Measurements from ENCODE around the gene PGP.

DNA sequence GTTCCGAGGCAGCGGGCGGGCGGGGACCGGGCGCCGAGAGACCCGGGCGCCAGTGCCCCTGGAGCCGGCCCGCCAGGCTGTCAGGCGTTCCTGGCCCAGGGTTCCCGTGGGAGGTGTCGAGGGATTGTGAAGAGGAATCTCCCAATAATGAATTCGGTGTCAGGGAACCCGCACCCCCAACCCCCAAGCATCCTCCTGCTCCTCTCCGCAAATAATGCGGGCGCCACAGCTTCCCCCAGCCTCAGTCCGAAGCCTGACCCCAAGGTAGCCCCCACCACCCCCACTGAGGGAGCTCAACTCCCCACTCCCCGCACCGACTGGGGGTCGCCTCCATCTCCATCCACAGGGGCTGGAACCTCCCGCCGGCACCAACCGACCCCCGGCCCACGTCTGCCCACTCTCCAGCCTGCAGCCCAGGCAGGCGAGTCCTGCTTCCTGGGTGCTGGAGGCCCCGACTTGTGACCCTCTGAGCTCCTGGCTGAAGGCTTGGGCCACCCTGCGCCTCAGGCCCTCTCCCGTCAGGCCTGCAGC is 17.6 kb downstream of the PGP start:
- TF ChIP-seq CTBP1 (IDR thresholded peaks at IDR 0.05; ENCODE audit: borderline replicate concordance) (no peak), FOXM1 (IDR thresholded peaks at IDR 0.05; ENCODE audit: borderline replicate concordance) (no peak), TARDBP (IDR thresholded peaks at IDR 0.05) (no peak), ELF4 (IDR thresholded peaks at IDR 0.05) (no peak), HDGF (IDR thresholded peaks at IDR 0.05; ENCODE audit: borderline replicate concordance) (no peak), LEF1 (IDR thresholded peaks at IDR 0.05; ENCODE audit: borderline replicate concordance) (no peak), SUZ12 (IDR thresholded peaks at IDR 0.05) (no peak), ZNF384 (IDR thresholded peaks at IDR 0.05) (no peak), SP1 (IDR thresholded peaks at IDR 0.05) (no peak), BHLHE40 (IDR thresholded peaks at IDR 0.05; ENCODE audit: borderline replicate concordance) (no peak), FOXA1 (IDR thresholded peaks at IDR 0.05) (no peak), NFRKB (IDR thresholded peaks at IDR 0.05) (no peak), PKNOX1 (IDR thresholded peaks at IDR 0.05) (no peak), L3MBTL2 (conservative IDR thresholded peaks at IDR 0.05) (no peak)

Measured in HEK293T (cell line).